ENCODE results near the gene RPUSD3. TPM values are rescaled to one million over a fixed set of nuclear protein-coding genes. Genes with fewer than 3 reads are reported as not detected.
"Not testable (repeated sequence)": the region's sequence is repeated elsewhere in the genome, so short reads cannot be mapped to it uniquely, and the experiment has no call there.

RPUSD3 gene
- total RNA-seq, 4 donors from 2014 or later = 34.1 to 78.0 (median 43.9) TPM

DNA sequence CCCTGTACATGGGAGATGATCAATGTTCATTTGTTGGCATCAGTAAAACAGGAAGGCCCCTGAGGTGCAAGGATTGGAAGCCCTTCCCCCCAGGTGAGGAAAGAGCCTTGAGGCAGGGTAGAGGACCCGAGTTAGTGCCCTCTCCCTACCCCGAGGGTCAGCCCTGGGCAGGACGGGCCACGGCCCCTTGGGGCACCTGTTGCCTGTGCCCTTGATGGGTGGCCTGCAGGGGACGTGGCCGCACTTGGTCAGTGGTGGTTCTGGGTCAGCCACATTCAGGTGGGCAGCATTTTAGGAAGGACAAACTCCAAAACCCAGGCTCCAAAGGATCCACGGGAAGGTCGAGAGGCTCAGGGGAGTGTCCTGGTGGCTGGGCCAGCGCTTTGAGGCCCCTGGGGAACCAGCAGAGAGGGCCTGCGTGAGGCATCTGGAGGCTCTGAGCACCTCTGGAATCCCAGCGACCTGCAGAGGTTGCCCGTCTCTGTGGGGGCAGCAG is 15.8 kb upstream of the RPUSD3 start:
- no peak for DNase-seq

DNA sequence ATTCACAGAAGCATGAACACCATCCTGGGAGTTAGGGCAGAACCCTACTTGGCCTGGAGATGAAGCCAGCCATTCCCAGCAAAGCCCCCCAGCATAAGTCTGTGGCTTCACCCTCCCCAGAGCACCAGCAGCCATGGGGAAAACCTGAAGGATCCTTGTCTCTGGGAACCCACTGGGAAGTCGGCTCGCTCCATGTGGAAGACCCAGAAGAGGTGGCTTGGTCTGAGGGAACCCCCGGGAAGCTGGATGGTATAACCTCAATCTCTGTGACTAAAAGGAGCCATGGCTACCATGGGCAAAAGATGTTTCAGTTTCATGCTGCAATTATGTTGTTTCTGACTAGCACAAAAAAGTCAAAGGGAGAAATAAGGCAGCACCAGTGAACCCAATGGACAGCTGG is 11.8 kb upstream of the RPUSD3 start:
- TF ChIP-seq POLR2AphosphoS5 (IDR thresholded peaks at IDR 0.05) (no peak), EP300 (IDR thresholded peaks at IDR 0.05; ENCODE audit: low read depth) (no peak), POLR2A (IDR thresholded peaks at IDR 0.05) (no peak)
- TF ChIP-seq, protein P1, sequence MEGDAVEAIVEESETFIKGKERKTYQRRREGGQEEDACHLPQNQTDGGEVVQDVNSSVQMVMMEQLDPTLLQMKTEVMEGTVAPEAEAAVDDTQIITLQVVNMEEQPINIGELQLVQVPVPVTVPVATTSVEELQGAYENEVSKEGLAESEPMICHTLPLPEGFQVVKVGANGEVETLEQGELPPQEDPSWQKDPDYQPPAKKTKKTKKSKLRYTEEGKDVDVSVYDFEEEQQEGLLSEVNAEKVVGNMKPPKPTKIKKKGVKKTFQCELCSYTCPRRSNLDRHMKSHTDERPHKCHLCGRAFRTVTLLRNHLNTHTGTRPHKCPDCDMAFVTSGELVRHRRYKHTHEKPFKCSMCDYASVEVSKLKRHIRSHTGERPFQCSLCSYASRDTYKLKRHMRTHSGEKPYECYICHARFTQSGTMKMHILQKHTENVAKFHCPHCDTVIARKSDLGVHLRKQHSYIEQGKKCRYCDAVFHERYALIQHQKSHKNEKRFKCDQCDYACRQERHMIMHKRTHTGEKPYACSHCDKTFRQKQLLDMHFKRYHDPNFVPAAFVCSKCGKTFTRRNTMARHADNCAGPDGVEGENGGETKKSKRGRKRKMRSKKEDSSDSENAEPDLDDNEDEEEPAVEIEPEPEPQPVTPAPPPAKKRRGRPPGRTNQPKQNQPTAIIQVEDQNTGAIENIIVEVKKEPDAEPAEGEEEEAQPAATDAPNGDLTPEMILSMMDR (IDR thresholded peaks at IDR 0.05) = no peak
- Histone ChIP-seq H3K9me3 (no peaks in the 10 kb centered on the region), H3K27me3 (no peaks in the 10 kb centered on the region), H3K4me3 (no peak overlapping the region), H3K27ac (no peak overlapping the region), H3K4me1 (peaks cover 0 to 10% (median 0%) of the 10 kb centered on the region in 4 donors), H3K36me3 (no peaks in the 10 kb centered on the region)
- intact Hi-C loops (cut with DNase I; ENCODE audit: low total_unique reads) = no loop called here
- in situ Hi-C loops (cut with MboI; ENCODE audit: low pct_ligation_motif_present in 1 of 4, low pct_unique_long_range_greater_than_20kb in 1 of 4, low sequenced_read_pairs in 3 of 4) = no loop called here
- WGBS, 2 donors (ENCODE audit: low coverage in 1 of 2) = 100% methylated on average over 3 of the region's 3 CpGs; no CpG with 5 or more reads in 1 of the 2 donors
- no peak for DNase-seq

More for the DNA sequence above, 15.8 kb upstream of the RPUSD3 start:
- Histone ChIP-seq H3K27ac (no peak overlapping the region), H3K36me3 (no peaks in the 10 kb centered on the region), H3K9me3 (no peaks in the 10 kb centered on the region), H3K4me3 (no peak overlapping the region), H3K27me3 (no peaks in the 10 kb centered on the region), H3K4me1 (peaks cover 7 to 20% (median 10%) of the 10 kb centered on the region in 4 donors)
- TF ChIP-seq, protein P1 (IDR thresholded peaks at IDR 0.05) = no peak
- no peak for TF ChIP-seq POLR2AphosphoS5 (IDR thresholded peaks at IDR 0.05)
- TF ChIP-seq POLR2A (IDR thresholded peaks at IDR 0.05) = no peak
- no peak for TF ChIP-seq EP300 (IDR thresholded peaks at IDR 0.05; ENCODE audit: low read depth)
- in situ Hi-C loops (cut with MboI; ENCODE audit: low pct_ligation_motif_present in 1 of 4, low pct_unique_long_range_greater_than_20kb in 1 of 4, low sequenced_read_pairs in 3 of 4) = no loop called here
- 80% methylated on average over 12 of the region's 12 CpGs; no CpG with 5 or more reads in 1 of the 2 donors for whole genome bisulfite sequencing, 2 donors (ENCODE audit: low coverage in 1 of 2)
- intact Hi-C loops (cut with DNase I; ENCODE audit: low total_unique reads) = no loop called here

- 70 to 82% methylated on average over 2 to 11 of the region's 11 CpGs for WGBS, 2 donors (ENCODE audit: low coverage in 1 of 2)
- H3K4me3 ChIP-seq; H3K36me3 ChIP-seq; H3K9me3 ChIP-seq; in situ Hi-C loops (cut with MboI; ENCODE audit: low pct_ligation_motif_present in 1 of 4, low pct_unique_long_range_greater_than_20kb in 1 of 4, low sequenced_read_pairs in 3 of 4); H3K4me1 ChIP-seq; intact Hi-C loops (cut with DNase I; ENCODE audit: low total_unique reads); H3K27me3 ChIP-seq; DNase-seq; H3K27ac ChIP-seq: not testable (repeated sequence)
Measured at GRCh38 chr3:9854291-9854940, 10.6 kb upstream of the RPUSD3 start.

- intact Hi-C loops (cut with DNase I; ENCODE audit: low total_unique reads) (no loop called here), in situ Hi-C loops (cut with MboI; ENCODE audit: low pct_ligation_motif_present in 1 of 4, low pct_unique_long_range_greater_than_20kb in 1 of 4, low sequenced_read_pairs in 3 of 4) (no loop called here)
- no peak overlapping the region for H3K27ac ChIP-seq
- DNase-seq = no peak
- H3K4me3 ChIP-seq = no peak overlapping the region
- WGBS, 2 donors (ENCODE audit: low coverage in 1 of 2) = 87 to 92% methylated on average over 2 to 6 of the region's 6 CpGs
- H3K36me3 ChIP-seq = no peaks in the 10 kb centered on the region
- H3K27me3 ChIP-seq = no peaks in the 10 kb centered on the region
- H3K9me3 ChIP-seq = no peaks in the 10 kb centered on the region
- H3K4me1 ChIP-seq = peaks cover 0 to 15% (median 0%) of the 10 kb centered on the region in 4 donors
- TF ChIP-seq, protein P1 (IDR thresholded peaks at IDR 0.05) = no peak
- TF ChIP-seq POLR2AphosphoS5 (IDR thresholded peaks at IDR 0.05) = no peak
- TF ChIP-seq POLR2A (IDR thresholded peaks at IDR 0.05) = no peak
- TF ChIP-seq EP300 (IDR thresholded peaks at IDR 0.05; ENCODE audit: low read depth) = no peak
Measured at GRCh38 chr3:9852528-9852927, 8.7 kb upstream of the RPUSD3 start.

- intact Hi-C loops (cut with DNase I; ENCODE audit: low total_unique reads); H3K27ac ChIP-seq; H3K27me3 ChIP-seq; H3K9me3 ChIP-seq; H3K36me3 ChIP-seq; in situ Hi-C loops (cut with MboI; ENCODE audit: low pct_ligation_motif_present in 1 of 4, low pct_unique_long_range_greater_than_20kb in 1 of 4, low sequenced_read_pairs in 3 of 4); H3K4me3 ChIP-seq: not testable (repeated sequence)
- 45 to 51% methylated on average over 2 to 6 of the region's 6 CpGs for WGBS, 2 donors (ENCODE audit: low coverage in 1 of 2)
- peaks cover 0 to 15% (median 0%) of the 10 kb centered on the region in 4 donors for H3K4me1 ChIP-seq
- peak; percentile 47 for DNase-seq
Measured at GRCh38 chr3:9851926-9852325, 8.1 kb upstream of the RPUSD3 start.

DNA sequence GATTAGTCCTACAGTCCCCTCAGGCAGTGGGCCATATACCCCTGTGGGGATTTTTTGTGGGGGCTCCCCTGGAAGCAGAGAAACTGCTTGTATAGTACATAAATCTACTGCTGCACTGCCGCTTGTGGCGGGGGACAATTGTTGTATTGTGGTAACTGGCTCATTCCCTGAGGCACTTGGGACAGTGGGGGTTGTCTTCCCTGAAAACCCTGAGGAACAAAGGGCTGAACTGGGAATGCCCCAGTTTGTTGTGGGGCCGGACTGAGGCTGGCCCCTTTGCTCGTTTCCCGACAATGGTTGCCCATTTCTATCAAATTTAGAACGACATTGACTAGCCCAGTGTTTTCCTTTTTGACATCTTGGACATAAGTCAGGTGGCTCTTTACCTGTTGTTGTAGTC is 7.6 kb upstream of the RPUSD3 start:
- in situ Hi-C loops (cut with MboI; ENCODE audit: low pct_ligation_motif_present in 1 of 4, low pct_unique_long_range_greater_than_20kb in 1 of 4, low sequenced_read_pairs in 3 of 4); H3K4me3 ChIP-seq; DNase-seq; H3K27me3 ChIP-seq; H3K36me3 ChIP-seq; H3K27ac ChIP-seq; H3K9me3 ChIP-seq; intact Hi-C loops (cut with DNase I; ENCODE audit: low total_unique reads): not testable (repeated sequence)
- H3K4me1 ChIP-seq = peaks cover 0 to 15% (median 0%) of the 10 kb centered on the region in 4 donors
- WGBS, 2 donors (ENCODE audit: low coverage in 1 of 2) = 59 to 90% methylated on average over 2 to 6 of the region's 6 CpGs

All from transverse colon (tissue), 4 donors.